ENCODE results near the gene KRT23.
A peak's percentile ranks its signal among the peaks of the same experiment; 100 is the strongest.

Gene KRT23

GRCh38 chr17:40909755-40910154 lies 27.7 kb downstream of the KRT23 start:
- DNase-seq (ENCODE audit: low read depth): no peak

- DNase-seq (ENCODE audit: low read depth): peak; percentile 97
Observed at GRCh38 chr17:40909351-40909750, 28.1 kb downstream of the KRT23 start.

- no peak for DNase-seq (ENCODE audit: low read depth)
Observed at GRCh38 chr17:40906613-40907012, 30.8 kb downstream of the KRT23 start.

- DNase-seq (ENCODE audit: low read depth): no peak
Observed at GRCh38 chr17:40905370-40905769, 32.1 kb downstream of the KRT23 start.

- no peak for DNase-seq (ENCODE audit: low read depth)
Observed at GRCh38 chr17:40903129-40903847, 34.2 kb downstream of the KRT23 start.

GRCh38 chr17:40902498-40902897 lies 34.9 kb downstream of the KRT23 start:
- DNase-seq (ENCODE audit: low read depth): no peak

- DNase-seq (ENCODE audit: low read depth): no peak
Observed at GRCh38 chr17:40901981-40902474, 35.4 kb downstream of the KRT23 start.

GRCh38 chr17:40900809-40901356 lies 36.6 kb downstream of the KRT23 start:
- DNase-seq (ENCODE audit: low read depth): no peak

GRCh38 chr17:40896916-40897455 lies 40.5 kb downstream of the KRT23 start:
- DNase-seq (ENCODE audit: low read depth): no peak

- DNase-seq (ENCODE audit: low read depth): no peak
Observed at GRCh38 chr17:40895106-40895730, 42.2 kb downstream of the KRT23 start.

- DNase-seq (ENCODE audit: low read depth): no peak
Observed at GRCh38 chr17:40888196-40888720, 49.2 kb downstream of the KRT23 start.

GRCh38 chr17:40886090-40886489 lies 51.4 kb downstream of the KRT23 start:
- no peak for DNase-seq (ENCODE audit: low read depth)

GRCh38 chr17:40884708-40885512 lies 52.5 kb downstream of the KRT23 start, which contains the start of gene KRT20:
KRT20 (minus strand) TSS chr17:40885242; CDS start chr17:40885185, 57 bp downstream.
- no peak for DNase-seq (ENCODE audit: low read depth)

GRCh38 chr17:40883626-40884334 lies 53.7 kb downstream of the KRT23 start:
- no peak for DNase-seq (ENCODE audit: low read depth)

- DNase-seq (ENCODE audit: low read depth): no peak
Observed at GRCh38 chr17:40883031-40883430, 54.4 kb downstream of the KRT23 start.

- no peak for DNase-seq (ENCODE audit: low read depth)
Observed at GRCh38 chr17:40879026-40879425, 58.4 kb downstream of the KRT23 start.

GRCh38 chr17:40878044-40878443 lies 59.4 kb downstream of the KRT23 start:
- no peak for DNase-seq (ENCODE audit: low read depth)

- no peak for DNase-seq (ENCODE audit: low read depth)
Observed at GRCh38 chr17:40873801-40874200, 63.6 kb downstream of the KRT23 start.

GRCh38 chr17:40873255-40873654 lies 64.2 kb downstream of the KRT23 start:
- DNase-seq (ENCODE audit: low read depth): no peak
